HCT116 (cell line): ENCODE data around the gene NBPF26. TPM values are rescaled to one million over a fixed set of nuclear protein-coding genes. Genes with fewer than 3 reads are reported as not detected.
A peak's percentile ranks its signal among the peaks of the same experiment; 100 is the strongest.
"Not testable (repeated sequence)": the region's sequence is repeated elsewhere in the genome, so short reads cannot be mapped to it uniquely, and the experiment has no call there.

ENCODE experiments used
- ATAC-seq: fragments of 200-7000 bp; cut with Tn5 transposase; 2 replicates; pipeline ENCODE4 v1.9.1; 2020; ENCODE audit warnings: mild to moderate bottlenecking, moderate library complexity
- BruUV-seq: library from RNA; stranded (reverse); fragments of 400-500 nt; replicated peaks from 2 replicates; lab custom pipeline; 2021; lab: Mats Ljungman, UMichigan
- CTCF ChIA-PET: fragments of 300-600 bp; sonication (Branson Sonifier 250); formaldehyde crosslinking; loops from one replicate; lab custom pipeline; 2021; ENCODE audit warnings: antibody characterized with exemption; lab: Charles Lee
- POLR2A ChIA-PET: fragments of 300-600, 350-600 bp; sonication (Branson Sonifier 250); formaldehyde crosslinking; loops from one replicate; lab custom pipeline; 2021; ENCODE audit warnings: antibody characterized with exemption; lab: Charles Lee
- RAD21 ChIA-PET, 2 experiments: fragments of 300-600 bp; sonication (Branson Sonifier 250); formaldehyde crosslinking; loops; one replicate each; lab custom pipeline; 2023; ENCODE audit warnings: low total read pairs in 2 of 2; ENCODE audit not compliant: uncharacterized antibody in 2 of 2, unreplicated experiment in 2 of 2, low non-redundant PET in 1 of 2; lab: Charles Lee
- DNase-seq: peaks from one replicate; pipeline ENCODE4 v3.0.0-alpha.2; 2010; ENCODE audit warnings: low read depth, low spot score
- H2AFZ ChIP-seq: fragments of 200-600 bp; shearing (Covaris generic), sonication (generic); 2 replicates; pipeline ENCODE4 v1.6.1; 2017; ENCODE audit warnings: low read depth, mixed run types, mixed read lengths, antibody characterized with exemption, low read length; ENCODE audit not compliant: poor library complexity, severe bottlenecking
- H3K27ac ChIP-seq: 2 replicates; pipeline ENCODE4 v1.5.1; 2012; ENCODE audit warnings: low read depth, low read length
- H3K27me3 ChIP-seq: fragments of 200-600 bp; sonication (generic); 2 replicates; pipeline ENCODE4 v1.6.1; 2016; ENCODE audit warnings: mixed run types, low read length, mixed read lengths; ENCODE audit not compliant: insufficient read depth
- H3K36me3 ChIP-seq, 2 experiments: fragments of 200-500 bp in 1 of 2; fragments of 200-600 bp in 1 of 2; sonication (Bioruptor generic) in 1 of 2; sonication (generic) in 1 of 2; 2 replicates each; pipeline versions ENCODE4 v1.5.1 to v1.6.1; 2014 to 2016; ENCODE audit warnings: low read length in 2 of 2, inconsistent platforms in 1 of 2, mixed read lengths in 1 of 2, mixed run types in 1 of 2; ENCODE audit not compliant: insufficient read depth in 2 of 2, control insufficient read depth in 1 of 2
- H3K4me1 ChIP-seq, 2 experiments: fragments of 200-600 bp in 1 of 2; sonication (generic) in 1 of 2; 2 replicates each; pipeline versions ENCODE4 v1.5.1 to v1.6.1; 2012 to 2017; ENCODE audit warnings: low read length in 2 of 2, inconsistent platforms in 1 of 2, mild to moderate bottlenecking in 1 of 2, mixed read lengths in 1 of 2, mixed run types in 1 of 2, moderate library complexity in 1 of 2; ENCODE audit not compliant: insufficient read depth in 2 of 2, control insufficient read depth in 1 of 2
- H3K4me2 ChIP-seq: fragments of 200-600 bp; sonication (generic); 2 replicates; pipeline ENCODE4 v1.6.1; 2017; ENCODE audit warnings: mixed run types, low read length, mixed read lengths
- H3K4me3 ChIP-seq, 2 experiments: fragments of 200-600 bp in 1 of 2; sonication (generic) in 1 of 2; replicated peaks in 1 of 2; 2 replicates each; pipeline ENCODE4 v1.5.1; 2011 to 2016; ENCODE audit warnings: low read length in 2 of 2, control low read depth in 1 of 2, low read depth in 1 of 2, mild to moderate bottlenecking in 1 of 2, mixed read lengths in 1 of 2, mixed run types in 1 of 2
- H3K79me2 ChIP-seq: fragments of 200-600 bp; sonication (generic); 2 replicates; pipeline ENCODE4 v1.6.1; 2017; ENCODE audit warnings: mild to moderate bottlenecking, mixed run types, low read length, moderate library complexity, mixed read lengths; ENCODE audit not compliant: insufficient read depth
- H3K9ac ChIP-seq: fragments of 200-600 bp; sonication (generic); 2 replicates; pipeline ENCODE4 v1.6.1; 2016; ENCODE audit warnings: low read length, mixed read lengths
- H3K9me2 ChIP-seq: fragments of 200-600 bp; sonication (generic), shearing (Covaris generic); 2 replicates; pipeline ENCODE4 v1.6.1; 2017; ENCODE audit warnings: mixed run types, mild to moderate bottlenecking, moderate library complexity; ENCODE audit not compliant: insufficient read depth
- H3K9me3 ChIP-seq, 2 experiments: fragments of 200-500 bp in 1 of 2; fragments of 200-600 bp in 1 of 2; sonication (Bioruptor generic) in 1 of 2; sonication (generic) in 1 of 2; 2 replicates each; pipeline ENCODE4 v1.6.1; 2014 to 2017; ENCODE audit warnings: low read length in 2 of 2, mixed read lengths in 2 of 2, inconsistent platforms in 1 of 2, low read depth in 1 of 2, mild to moderate bottlenecking in 1 of 2, mixed run types in 1 of 2, moderate library complexity in 1 of 2; ENCODE audit not compliant: control insufficient read depth in 1 of 2, insufficient read depth in 1 of 2
- H4K20me1 ChIP-seq: fragments of 200-600 bp; sonication (generic), shearing (Covaris generic); 2 replicates; pipeline ENCODE4 v1.6.1; 2017; ENCODE audit warnings: mixed run types, mild to moderate bottlenecking, moderate library complexity; ENCODE audit not compliant: insufficient read depth
- RAD21 ChIP-seq: IDR thresholded peaks from 2 replicates; pipeline ENCODE4 v1.6.1; 2012; ENCODE audit warnings: low read depth, mild to moderate bottlenecking
- intact Hi-C: fragments of 100-400 bp; cut with micrococcal nuclease; formaldehyde crosslinking; loops from 2 replicates; pipeline ENCODE4 v1.10.0; 2022
- total RNA-seq: library from RNA; stranded (reverse); gene quantifications from one replicate; pipeline ENCODE4 v1.2.1, GENCODE V29; 2021; ENCODE audit not compliant: unreplicated experiment
- TF ChIP-seq, protein P1 (sequence below), 3 experiments: fragments of 200-600 bp in 1 of 3; sonication (generic) in 1 of 3; IDR thresholded peaks in 2 of 3; conservative IDR thresholded peaks in 1 of 3; 2 replicates each; pipeline ENCODE4 v1.5.1; 2012 to 2017; ENCODE audit warnings: low read depth in 2 of 3, low read length in 2 of 3, antibody characterized with exemption in 1 of 3, borderline replicate concordance in 1 of 3, control low read depth in 1 of 3, mild to moderate bottlenecking in 1 of 3, mixed read lengths in 1 of 3, mixed run types in 1 of 3, moderate library complexity in 1 of 3; ENCODE audit not compliant: insufficient read depth in 1 of 3

NBPF26 gene
- total RNA-seq, 1 experiment from 2014 or later: 15.8 TPM

- H3K4me1 ChIP-seq, DNase-seq, H3K9me2 ChIP-seq, H3K9ac ChIP-seq, H3K4me2 ChIP-seq, H3K27ac ChIP-seq, H4K20me1 ChIP-seq, H3K79me2 ChIP-seq, intact Hi-C loops, H3K36me3 ChIP-seq, CTCF ChIA-PET, BruUV-seq, ATAC-seq, H2AFZ ChIP-seq, H3K27me3 ChIP-seq, RAD21 ChIA-PET, H3K4me3 ChIP-seq, POLR2A ChIA-PET, H3K9me3 ChIP-seq: not testable (repeated sequence)
- TF ChIP-seq, protein P1, sequence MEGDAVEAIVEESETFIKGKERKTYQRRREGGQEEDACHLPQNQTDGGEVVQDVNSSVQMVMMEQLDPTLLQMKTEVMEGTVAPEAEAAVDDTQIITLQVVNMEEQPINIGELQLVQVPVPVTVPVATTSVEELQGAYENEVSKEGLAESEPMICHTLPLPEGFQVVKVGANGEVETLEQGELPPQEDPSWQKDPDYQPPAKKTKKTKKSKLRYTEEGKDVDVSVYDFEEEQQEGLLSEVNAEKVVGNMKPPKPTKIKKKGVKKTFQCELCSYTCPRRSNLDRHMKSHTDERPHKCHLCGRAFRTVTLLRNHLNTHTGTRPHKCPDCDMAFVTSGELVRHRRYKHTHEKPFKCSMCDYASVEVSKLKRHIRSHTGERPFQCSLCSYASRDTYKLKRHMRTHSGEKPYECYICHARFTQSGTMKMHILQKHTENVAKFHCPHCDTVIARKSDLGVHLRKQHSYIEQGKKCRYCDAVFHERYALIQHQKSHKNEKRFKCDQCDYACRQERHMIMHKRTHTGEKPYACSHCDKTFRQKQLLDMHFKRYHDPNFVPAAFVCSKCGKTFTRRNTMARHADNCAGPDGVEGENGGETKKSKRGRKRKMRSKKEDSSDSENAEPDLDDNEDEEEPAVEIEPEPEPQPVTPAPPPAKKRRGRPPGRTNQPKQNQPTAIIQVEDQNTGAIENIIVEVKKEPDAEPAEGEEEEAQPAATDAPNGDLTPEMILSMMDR (IDR thresholded peaks at IDR 0.05 in 2 of 3, conservative IDR thresholded peaks at IDR 0.05 in 1 of 3; ENCODE audit: borderline replicate concordance in 1 of 3, insufficient read depth in 1 of 3, low read depth in 2 of 3, low read length in 2 of 3): peak in 1 of 3 experiments; percentile 5; a peak in 1 of 6 replicates
Measured at GRCh38 chr1:120805452-120805851, 81.7 kb downstream of the NBPF26 start.

DNA sequence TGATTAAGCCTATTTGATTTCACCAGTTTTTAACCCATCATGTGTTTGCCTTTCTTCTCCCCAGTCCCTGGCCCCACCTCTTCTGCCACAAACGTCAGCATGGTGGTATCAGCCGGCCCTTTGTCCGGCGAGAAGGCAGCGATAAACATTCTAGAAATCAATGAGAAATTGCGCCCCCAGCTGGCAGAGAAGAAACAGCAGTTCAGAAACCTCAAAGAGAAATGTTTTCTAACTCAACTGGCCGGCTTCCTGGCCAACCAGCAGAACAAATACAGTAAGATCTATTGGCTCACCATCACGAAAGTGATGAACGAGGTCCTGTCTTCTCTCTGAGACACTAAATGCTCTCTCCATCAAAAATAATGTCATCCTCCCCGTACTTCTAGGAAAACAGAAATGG lies 88.1 kb downstream of the NBPF26 start:
- not testable (repeated sequence) for H3K9me2 ChIP-seq, H3K27me3 ChIP-seq, H3K79me2 ChIP-seq
- TF ChIP-seq RAD21: 0 out of 2 replicates have a peak, but pooled peaks have one; percentile 3
- TF ChIP-seq, protein P1 (IDR thresholded peaks at IDR 0.05 in 2 of 3, conservative IDR thresholded peaks at IDR 0.05 in 1 of 3; ENCODE audit: borderline replicate concordance in 1 of 3, insufficient read depth in 1 of 3, low read depth in 2 of 3, low read length in 2 of 3): peak; percentile 17 to 49 (median 46); a peak in 5 of 6 replicates
- TF ChIP-seq, all 23 proteins: peak for 2; not testable (repeated sequence) for 21
- RAD21 ChIA-PET, H3K9ac ChIP-seq, H3K4me1 ChIP-seq, CTCF ChIA-PET, H3K27ac ChIP-seq, BruUV-seq, POLR2A ChIA-PET, H3K4me3 ChIP-seq, H4K20me1 ChIP-seq, H3K4me2 ChIP-seq, intact Hi-C loops, H2AFZ ChIP-seq, H3K9me3 ChIP-seq, ATAC-seq, H3K36me3 ChIP-seq: not testable (repeated sequence)
- DNase-seq: peak; percentile 2

- RAD21 ChIA-PET, POLR2A ChIA-PET, H3K36me3 ChIP-seq, H2AFZ ChIP-seq, BruUV-seq, H3K27ac ChIP-seq, H3K27me3 ChIP-seq, H4K20me1 ChIP-seq, intact Hi-C loops, ATAC-seq, H3K9me3 ChIP-seq, H3K4me2 ChIP-seq, H3K4me1 ChIP-seq, H3K9ac ChIP-seq, H3K9me2 ChIP-seq, CTCF ChIA-PET, H3K4me3 ChIP-seq, DNase-seq, H3K79me2 ChIP-seq: not testable (repeated sequence)
Measured at GRCh38 chr1:120825051-120825450, 101.3 kb downstream of the NBPF26 start.
